Activated gamma-delta T cell treated with Interleukin-2 at 50 U/mL for 16 hours (primary cell): ENCODE data around the gene PPARD.
A peak's percentile ranks its signal among the peaks of the same experiment; 100 is the strongest.
"Not testable (repeated sequence)": the region's sequence is repeated elsewhere in the genome, so short reads cannot be mapped to it uniquely, and the experiment has no call there.

ENCODE experiments used
- DNase-seq: peaks from one replicate; pipeline ENCODE4 v3.0.0-alpha.2; 2020

PPARD gene

GRCh38 chr6:35386989-35387388 lies 44.6 kb downstream of the PPARD start:
- no peak for DNase-seq

GRCh38 chr6:35388030-35388429 lies 45.7 kb downstream of the PPARD start:
- DNase-seq: no peak

- no peak for DNase-seq
Measured at GRCh38 chr6:35388772-35389352, 46.5 kb downstream of the PPARD start.

GRCh38 chr6:35389386-35389785 lies 47.0 kb downstream of the PPARD start:
- DNase-seq: not testable (repeated sequence)

GRCh38 chr6:35391240-35391968 lies 49.0 kb downstream of the PPARD start:
- no peak for DNase-seq

GRCh38 chr6:35392111-35392702 lies 49.8 kb downstream of the PPARD start:
- DNase-seq: no peak

- no peak for DNase-seq
Measured at GRCh38 chr6:35392773-35393672, 50.7 kb downstream of the PPARD start.

- DNase-seq: no peak
Measured at GRCh38 chr6:35396991-35397390, 54.6 kb downstream of the PPARD start.

- DNase-seq: no peak
Measured at GRCh38 chr6:35397806-35398418, 55.6 kb downstream of the PPARD start.

- no peak for DNase-seq
Measured at GRCh38 chr6:35398526-35398925, 56.2 kb downstream of the PPARD start.

GRCh38 chr6:35400111-35400510 lies 57.8 kb downstream of the PPARD start:
- DNase-seq: no peak

GRCh38 chr6:35400901-35401311 lies 58.5 kb downstream of the PPARD start:
- no peak for DNase-seq

GRCh38 chr6:35401514-35401913 lies 59.2 kb downstream of the PPARD start:
- no peak for DNase-seq

GRCh38 chr6:35402136-35402855 lies 59.9 kb downstream of the PPARD start:
- no peak for DNase-seq

GRCh38 chr6:35402856-35403191 lies 60.5 kb downstream of the PPARD start:
- no peak for DNase-seq

GRCh38 chr6:35403544-35404442 lies 61.4 kb downstream of the PPARD start:
- DNase-seq: no peak

- no peak for DNase-seq
Measured at GRCh38 chr6:35406711-35407485, 64.5 kb downstream of the PPARD start.

- no peak for DNase-seq
Measured at GRCh38 chr6:35409245-35409644, 66.9 kb downstream of the PPARD start.

GRCh38 chr6:35410131-35410530 lies 67.8 kb downstream of the PPARD start:
- no peak for DNase-seq

- peak; percentile 20 for DNase-seq
Measured at GRCh38 chr6:35411066-35411465, 68.7 kb downstream of the PPARD start.
